ENCODE results near the gene NKPD1. TPM values are rescaled to one million over a fixed set of nuclear protein-coding genes. Genes with fewer than 3 reads are reported as not detected.

NKPD1 gene
- total RNA-seq, 1 experiment from 2014 or later: 0.64 TPM

- Mint-ChIP-seq H3K4me1 (ENCODE audit: low read depth, unreplicated experiment) (peaks cover 42% of the 10 kb centered on the region), H3K27me3 (ENCODE audit: unreplicated experiment) (peaks cover 25% of the 10 kb centered on the region), H3K4me3 (ENCODE audit: low read depth, unreplicated experiment) (no peak overlapping the region), H3K9me3 (ENCODE audit: low read depth, unreplicated experiment) (no peaks in the 10 kb centered on the region), H3K36me3 (ENCODE audit: insufficient read depth, unreplicated experiment) (peaks cover 65% of the 10 kb centered on the region), H3K27ac (ENCODE audit: unreplicated experiment) (no peak overlapping the region)
- CTCF ChIA-PET: no interaction called here
- no TSS peak for BruUV-seq (replicated peaks)
- TF ChIP-seq CTCF (IDR thresholded peaks at IDR 0.05; ENCODE audit: unreplicated experiment): no peak
- DNase-seq: no peak
- intact Hi-C loops (cut with micrococcal nuclease; ENCODE audit: unreplicated experiment): no loop called here
These were observed 4.7 kb downstream of the NKPD1 start for GRCh38 chr19:45156011-45156630.

DNA sequence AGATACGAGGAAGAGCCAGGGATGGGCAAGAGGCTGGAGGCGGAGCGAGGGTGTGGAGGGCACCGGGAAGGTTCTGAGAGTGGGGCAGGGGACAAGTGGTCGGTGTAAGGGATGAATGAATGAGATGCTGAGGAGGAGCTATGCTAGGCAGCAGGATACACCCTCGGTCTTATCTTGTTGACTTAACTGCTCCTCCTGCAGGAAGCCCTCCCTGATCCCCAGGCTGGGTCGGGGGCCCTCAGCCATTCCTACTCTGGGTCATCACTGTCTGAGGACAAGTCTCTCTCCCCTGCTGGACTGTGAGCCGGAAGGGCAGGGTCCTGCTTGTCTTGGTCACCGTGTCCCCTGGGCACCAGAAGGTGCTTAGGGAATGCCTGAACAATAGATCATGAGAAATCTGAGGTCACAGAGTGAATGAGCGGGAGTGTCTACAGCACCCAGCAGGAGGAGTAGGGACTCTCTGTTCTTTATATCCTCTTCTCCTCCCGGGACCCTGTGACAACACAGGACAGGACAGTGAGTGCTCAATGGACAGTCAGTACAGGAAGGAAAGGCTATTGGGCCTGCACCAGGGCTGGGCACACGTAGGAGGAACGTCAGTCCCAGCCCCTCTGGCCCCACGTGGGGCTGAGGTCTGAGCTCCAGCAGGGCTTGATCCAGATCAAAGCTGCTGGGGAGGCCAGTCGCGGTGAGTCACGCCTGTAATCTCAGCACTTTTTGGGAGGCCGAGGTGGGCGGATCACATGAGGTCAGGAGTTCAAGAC lies 6.5 kb downstream of the NKPD1 start:
- CTCF ChIA-PET: interaction anchor here (0.5 to 1.5 kb wide), 6 partner anchors 17 to 1702 kb away, joined by 3 to 11 read pairs (median 4); partner anchors contain the start of genes BLOC1S3 and TRAPPC6A
- Mint-ChIP-seq H3K27ac (ENCODE audit: unreplicated experiment) (peak overlapping the region; percentile 75), H3K4me1 (ENCODE audit: low read depth, unreplicated experiment) (peaks cover 28% of the 10 kb centered on the region), H3K4me3 (ENCODE audit: low read depth, unreplicated experiment) (peak overlapping the region; percentile 20), H3K27me3 (ENCODE audit: unreplicated experiment) (peaks cover 25% of the 10 kb centered on the region), H3K36me3 (ENCODE audit: insufficient read depth, unreplicated experiment) (peaks cover 51% of the 10 kb centered on the region), H3K9me3 (ENCODE audit: low read depth, unreplicated experiment) (no peaks in the 10 kb centered on the region)
- TF ChIP-seq CTCF (IDR thresholded peaks at IDR 0.05; ENCODE audit: unreplicated experiment): no peak
- peak; percentile 78 for DNase-seq
- no TSS peak for BruUV-seq (replicated peaks)
- intact Hi-C loops (cut with micrococcal nuclease; ENCODE audit: unreplicated experiment): no loop called here

GRCh38 chr19:45153339-45154063 lies 7.3 kb downstream of the NKPD1 start:
- H3K36me3 Mint-ChIP-seq (ENCODE audit: insufficient read depth, unreplicated experiment): peaks cover 44% of the 10 kb centered on the region
- TF ChIP-seq CTCF (IDR thresholded peaks at IDR 0.05; ENCODE audit: unreplicated experiment): no peak
- DNase-seq: no peak
- no peaks in the 10 kb centered on the region for H3K9me3 Mint-ChIP-seq (ENCODE audit: low read depth, unreplicated experiment)
- peak overlapping the region; percentile 20 for H3K4me3 Mint-ChIP-seq (ENCODE audit: low read depth, unreplicated experiment)
- H3K27ac Mint-ChIP-seq (ENCODE audit: unreplicated experiment): peak overlapping the region; percentile 75
- BruUV-seq (replicated peaks): no TSS peak
- intact Hi-C loops (cut with micrococcal nuclease; ENCODE audit: unreplicated experiment): no loop called here
- CTCF ChIA-PET: interaction anchor here (0.6 kb wide), 2 partner anchors 154 to 1702 kb away, joined by 4 read pairs; no protein-coding TSS in a partner anchor
- H3K4me1 Mint-ChIP-seq (ENCODE audit: low read depth, unreplicated experiment): peaks cover 28% of the 10 kb centered on the region
- H3K27me3 Mint-ChIP-seq (ENCODE audit: unreplicated experiment): peaks cover 21% of the 10 kb centered on the region

DNA sequence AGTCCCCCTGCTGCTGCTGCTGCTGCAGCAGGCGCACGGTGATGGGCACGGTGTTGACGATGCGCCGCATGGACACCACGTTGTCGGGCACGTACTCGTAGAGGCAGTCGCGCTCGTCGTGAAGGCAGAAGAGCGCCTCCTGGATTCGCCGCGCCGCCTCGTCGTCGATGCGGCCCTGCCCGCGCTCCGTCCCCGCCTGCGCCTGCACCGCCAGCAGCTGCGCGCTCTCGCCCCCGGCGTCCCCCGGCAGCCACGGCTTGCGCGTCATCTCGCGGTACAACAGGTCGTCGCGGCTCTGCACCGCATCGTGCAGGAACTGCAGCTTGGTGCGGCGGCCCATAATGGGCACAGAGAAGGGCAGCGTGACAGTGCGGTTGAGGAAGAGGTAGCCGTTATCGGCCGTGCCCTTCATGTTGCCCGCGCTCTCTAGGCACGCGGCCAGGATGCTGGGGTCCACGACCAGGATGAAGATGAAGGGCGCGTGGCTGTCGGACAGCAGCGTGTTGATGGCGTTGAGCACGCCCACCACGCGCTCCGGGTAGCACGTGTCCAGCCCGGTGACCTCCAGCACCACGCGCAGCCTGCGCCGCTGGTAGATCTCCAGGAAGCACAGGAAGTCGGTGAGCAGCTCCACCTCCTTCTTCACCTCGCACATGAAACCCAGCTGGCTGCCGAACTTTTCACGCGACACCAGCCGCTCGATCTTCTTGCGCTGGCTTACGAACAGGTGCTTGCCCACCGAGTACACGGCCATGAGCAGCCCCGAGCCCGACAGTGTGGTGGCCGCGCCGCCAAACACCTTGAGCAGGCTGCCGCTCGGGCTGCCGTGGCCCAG lies 8.1 kb downstream of the NKPD1 start:
- no peak overlapping the region for H3K27ac Mint-ChIP-seq (ENCODE audit: unreplicated experiment)
- no peak overlapping the region for H3K4me3 Mint-ChIP-seq (ENCODE audit: low read depth, unreplicated experiment)
- H3K9me3 Mint-ChIP-seq (ENCODE audit: low read depth, unreplicated experiment): no peaks in the 10 kb centered on the region
- intact Hi-C loops (cut with micrococcal nuclease; ENCODE audit: unreplicated experiment): no loop called here
- peaks cover 13% of the 10 kb centered on the region for H3K27me3 Mint-ChIP-seq (ENCODE audit: unreplicated experiment)
- no TSS peak for BruUV-seq (replicated peaks)
- DNase-seq: no peak
- CTCF ChIA-PET: interaction anchor here (0.6 kb wide), 1 partner anchor 154 kb away, joined by 4 read pairs; no protein-coding TSS in a partner anchor
- peaks cover 28% of the 10 kb centered on the region for H3K4me1 Mint-ChIP-seq (ENCODE audit: low read depth, unreplicated experiment)
- TF ChIP-seq CTCF (IDR thresholded peaks at IDR 0.05; ENCODE audit: unreplicated experiment): no peak
- peaks cover 38% of the 10 kb centered on the region for H3K36me3 Mint-ChIP-seq (ENCODE audit: insufficient read depth, unreplicated experiment)

All from Calu3 (cell line).